HG03095 (cell line): ENCODE results near the gene RAPGEF1.

Experiments
- ATAC-seq: cut with Tn5 transposase; IDR thresholded peaks from one replicate; pipeline ENCODE4 v1.9.1; 2021; ENCODE audit warnings: moderate library complexity; ENCODE audit not compliant: unreplicated experiment

The RAPGEF1 gene

GRCh38 chr9:131591845-131592208 lies 148.0 kb downstream of the RAPGEF1 start:
- no peak for ATAC-seq

- ATAC-seq = no peak
Observed at GRCh38 chr9:131590907-131591844, 148.7 kb downstream of the RAPGEF1 start.

- no peak for ATAC-seq
Observed at GRCh38 chr9:131590449-131590848, 149.4 kb downstream of the RAPGEF1 start.

GRCh38 chr9:131589993-131590392 lies 149.9 kb downstream of the RAPGEF1 start:
- no peak for ATAC-seq

- ATAC-seq = no peak
Observed at GRCh38 chr9:131589124-131589711, 150.7 kb downstream of the RAPGEF1 start.

- ATAC-seq = no peak
Observed at GRCh38 chr9:131588396-131588795, 151.5 kb downstream of the RAPGEF1 start.

GRCh38 chr9:131587906-131588305 lies 152.0 kb downstream of the RAPGEF1 start:
- ATAC-seq = no peak

- ATAC-seq = no peak
Observed at GRCh38 chr9:131587331-131587730, 152.5 kb downstream of the RAPGEF1 start.

GRCh38 chr9:131585375-131585774 lies 154.5 kb downstream of the RAPGEF1 start:
- no peak for ATAC-seq

- no peak for ATAC-seq
Observed at GRCh38 chr9:131584858-131585257, 155.0 kb downstream of the RAPGEF1 start.

- ATAC-seq = no peak
Observed at GRCh38 chr9:131583836-131584555, 155.9 kb downstream of the RAPGEF1 start.

GRCh38 chr9:131583337-131583645 lies 156.6 kb downstream of the RAPGEF1 start:
- no peak for ATAC-seq

GRCh38 chr9:131582466-131583336 lies 157.2 kb downstream of the RAPGEF1 start:
- ATAC-seq = no peak

- no peak for ATAC-seq
Observed at GRCh38 chr9:131582056-131582455, 157.8 kb downstream of the RAPGEF1 start.

GRCh38 chr9:131580358-131580757 lies 159.5 kb downstream of the RAPGEF1 start:
- ATAC-seq = no peak

GRCh38 chr9:131579789-131580211 lies 160.1 kb downstream of the RAPGEF1 start:
- ATAC-seq = no peak

GRCh38 chr9:131578731-131579504 lies 161.0 kb downstream of the RAPGEF1 start:
- no peak for ATAC-seq

- no peak for ATAC-seq
Observed at GRCh38 chr9:131578021-131578420, 161.9 kb downstream of the RAPGEF1 start.

GRCh38 chr9:131577005-131578000 lies 162.6 kb downstream of the RAPGEF1 start:
- ATAC-seq = no peak
